Esophagus squamous epithelium (tissue), 5 donors: ENCODE results near the gene ZMYM1. TPM values are rescaled to one million over a fixed set of nuclear protein-coding genes. Genes with fewer than 3 reads are reported as not detected.
"Not testable (repeated sequence)": the region's sequence is repeated elsewhere in the genome, so short reads cannot be mapped to it uniquely, and the experiment has no call there.

Source experiments
- DNase-seq: peaks from one replicate; lab custom pipeline; 2025; lab: John Stamatoyannopoulos, UW
- H3K27ac ChIP-seq, 4 donors: fragments of 200-600 bp; sonication (generic); one replicate each; pipeline ENCODE4 v1.5.1; 2016 to 2019; ENCODE audit warnings: mild to moderate bottlenecking in 1 of 4
- H3K27me3 ChIP-seq, 4 donors: fragments of 200-600 bp; sonication (generic); 1 replicate in 3 of 4; 2 replicates in 1 of 4; pipeline versions ENCODE4 v1.5.1 to v1.6.0; 2017 to 2021; ENCODE audit warnings: antibody characterized with exemption in 1 of 4
- H3K36me3 ChIP-seq, 3 donors: fragments of 200-600 bp; sonication (generic); one replicate each; pipeline ENCODE4 v1.5.1; 2016 to 2019
- H3K4me1 ChIP-seq, 3 donors: fragments of 200-600 bp; sonication (generic); one replicate each; pipeline ENCODE4 v1.5.1; 2017 to 2019
- H3K4me3 ChIP-seq, 4 donors: fragments of 200-600 bp; sonication (generic); 1 replicate in 3 of 4; 2 replicates in 1 of 4; pipeline ENCODE4 v1.5.1; 2016 to 2019; ENCODE audit warnings: mild to moderate bottlenecking in 2 of 4, moderate library complexity in 1 of 4
- H3K9me3 ChIP-seq, 3 donors: fragments of 200-600 bp; sonication (generic); one replicate each; pipeline ENCODE4 v1.5.1; 2016 to 2019
- CTCF ChIP-seq, 6 experiments: fragments of 450-650 bp in 4 of 6; fragments of 200-600 bp in 2 of 6; sonication (generic) in 2 of 6; IDR thresholded peaks; one replicate each; pipeline ENCODE4 v1.5.1; 2016 to 2019; ENCODE audit warnings: antibody characterized with exemption in 6 of 6, mild to moderate bottlenecking in 4 of 6, moderate library complexity in 4 of 6
- POLR2A ChIP-seq, 4 donors: fragments of 450-650 bp; IDR thresholded peaks; one replicate each; pipeline ENCODE4 v1.6.1; 2017; ENCODE audit warnings: antibody characterized with exemption in 4 of 4, mild to moderate bottlenecking in 4 of 4, moderate library complexity in 3 of 4
- WGBS, 2 donors: methylation state at CpG; one replicate each; pipeline ENCODE4 v1.1.5; 2018; 5-methylcytosine and 5-hydroxymethylcytosine counted together
- intact Hi-C: fragments of 100-400 bp; cut with DNase I; formaldehyde crosslinking; loops from one replicate; pipeline ENCODE4 v1.15.0; 2022
- total RNA-seq, 4 donors: library from RNA; depleted of rRNA; stranded (reverse); fragments of >200 nt; gene quantifications; one replicate each; pipeline ENCODE4 v1.1.0, GENCODE V29; 2016
- donor health status: DM: yes; HTN: yes; CAD: no.

ZMYM1 gene
- total RNA-seq, 4 donors from 2014 or later, result 10.6 to 18.1 (median 11.9) TPM

GRCh38 chr1:35120458-35121133 is 41.4 kb downstream of the ZMYM1 start:
- WGBS, 2 donors, result 41 to 71% methylated on average over 6 to 18 of the region's 36 CpGs
- Histone ChIP-seq H3K27ac (no peak overlapping the region), H3K4me3 (peak overlapping the region; percentile 18 to 54 (median 33)), H3K4me1 (peaks cover 0 to 15% (median 0%) of the 10 kb centered on the region in 3 donors), H3K9me3 (peaks cover 0 to 2% (median 0%) of the 10 kb centered on the region in 3 donors), H3K27me3 (no peaks in the 10 kb centered on the region), H3K36me3 (peaks cover 0 to 8% (median 0%) of the 10 kb centered on the region in 3 donors)
- intact Hi-C loops, result no loop called here
- no peak for TF ChIP-seq CTCF (IDR thresholded peaks at IDR 0.05)
- no peak for TF ChIP-seq POLR2A (IDR thresholded peaks at IDR 0.05)
- no peak for DNase-seq

GRCh38 chr1:35122311-35122710 is 43.1 kb downstream of the ZMYM1 start:
- no peak for TF ChIP-seq POLR2A (IDR thresholded peaks at IDR 0.05)
- TF ChIP-seq CTCF (IDR thresholded peaks at IDR 0.05), result no peak
- intact Hi-C loops, result no loop called here
- H3K27ac ChIP-seq, result no peak overlapping the region
- peaks cover 0 to 12% (median 0%) of the 10 kb centered on the region in 3 donors for H3K9me3 ChIP-seq
- H3K36me3 ChIP-seq, result no peaks in the 10 kb centered on the region
- DNase-seq, result no peak
- H3K4me3 ChIP-seq, result peak overlapping the region in 1 of 4 donors; percentile 2
- peaks cover 0 to 15% (median 0%) of the 10 kb centered on the region in 3 donors for H3K4me1 ChIP-seq
- no peaks in the 10 kb centered on the region for H3K27me3 ChIP-seq
- WGBS, 2 donors, result 20 to 52% methylated on average over 3 to 9 of the region's 9 CpGs

GRCh38 chr1:35126546-35126945 is 47.4 kb downstream of the ZMYM1 start:
- TF ChIP-seq POLR2A (IDR thresholded peaks at IDR 0.05) (no peak), CTCF (IDR thresholded peaks at IDR 0.05) (no peak)
- Histone ChIP-seq H3K4me1 (peaks cover 0 to 7% (median 0%) of the 10 kb centered on the region in 3 donors), H3K27ac (no peak overlapping the region), H3K9me3 (peaks cover 0 to 12% (median 0%) of the 10 kb centered on the region in 3 donors), H3K4me3 (no peak overlapping the region), H3K36me3 (no peaks in the 10 kb centered on the region), H3K27me3 (no peaks in the 10 kb centered on the region)
- DNase-seq, result no peak
- intact Hi-C loops, result no loop called here
- 75 to 90% methylated on average over 1 of the region's 1 CpG for WGBS, 2 donors

GRCh38 chr1:35129080-35129479 is 49.9 kb downstream of the ZMYM1 start:
- no peaks in the 10 kb centered on the region for H3K36me3 ChIP-seq
- TF ChIP-seq POLR2A (IDR thresholded peaks at IDR 0.05) (no peak), CTCF (IDR thresholded peaks at IDR 0.05) (no peak)
- no peaks in the 10 kb centered on the region for H3K4me1 ChIP-seq
- H3K4me3 ChIP-seq, result no peak overlapping the region
- no peaks in the 10 kb centered on the region for H3K27me3 ChIP-seq
- H3K27ac ChIP-seq, result no peak overlapping the region
- H3K9me3 ChIP-seq, result peaks cover 0 to 12% (median 0%) of the 10 kb centered on the region in 3 donors
- intact Hi-C loops, result no loop called here
- DNase-seq, result no peak

- DNase-seq, result no peak
- Histone ChIP-seq H3K4me3 (no peak overlapping the region), H3K9me3 (no peaks in the 10 kb centered on the region), H3K27ac (no peak overlapping the region), H3K27me3 (no peaks in the 10 kb centered on the region), H3K4me1 (no peaks in the 10 kb centered on the region), H3K36me3 (no peaks in the 10 kb centered on the region)
- intact Hi-C loops, result no loop called here
- WGBS, 2 donors, result 97% methylated on average over 3 of the region's 3 CpGs
- no peak for TF ChIP-seq POLR2A (IDR thresholded peaks at IDR 0.05)
- no peak for TF ChIP-seq CTCF (IDR thresholded peaks at IDR 0.05)
Measured at GRCh38 chr1:35136780-35137179, 57.6 kb downstream of the ZMYM1 start.

GRCh38 chr1:35137590-35137989 is 58.4 kb downstream of the ZMYM1 start:
- H3K36me3 ChIP-seq, H3K9me3 ChIP-seq, H3K4me3 ChIP-seq, H3K4me1 ChIP-seq, DNase-seq, intact Hi-C loops, H3K27ac ChIP-seq, H3K27me3 ChIP-seq: not testable (repeated sequence)
- 86 to 91% methylated on average over 5 of the region's 5 CpGs for WGBS, 2 donors

GRCh38 chr1:35142294-35142693 is 63.1 kb downstream of the ZMYM1 start:
- peaks cover 0 to 35% (median 4%) of the 10 kb centered on the region in 3 donors for H3K4me1 ChIP-seq
- intact Hi-C loops, H3K4me3 ChIP-seq, H3K9me3 ChIP-seq, H3K27ac ChIP-seq, H3K27me3 ChIP-seq, H3K36me3 ChIP-seq, DNase-seq: not testable (repeated sequence)

GRCh38 chr1:35142728-35143127 is 63.5 kb downstream of the ZMYM1 start:
- H3K27me3 ChIP-seq, intact Hi-C loops, H3K4me3 ChIP-seq, H3K27ac ChIP-seq, H3K9me3 ChIP-seq, H3K36me3 ChIP-seq, DNase-seq: not testable (repeated sequence)
- peaks cover 0 to 35% (median 4%) of the 10 kb centered on the region in 3 donors for H3K4me1 ChIP-seq
- 71 to 74% methylated on average over 9 of the region's 9 CpGs for WGBS, 2 donors
